ENCODE measurements around the gene FAM181A.

GRCh38 chr14:93880021-93880820 lies 46.9 kb upstream of the FAM181A start:
- TF ChIP-seq, protein P1, sequence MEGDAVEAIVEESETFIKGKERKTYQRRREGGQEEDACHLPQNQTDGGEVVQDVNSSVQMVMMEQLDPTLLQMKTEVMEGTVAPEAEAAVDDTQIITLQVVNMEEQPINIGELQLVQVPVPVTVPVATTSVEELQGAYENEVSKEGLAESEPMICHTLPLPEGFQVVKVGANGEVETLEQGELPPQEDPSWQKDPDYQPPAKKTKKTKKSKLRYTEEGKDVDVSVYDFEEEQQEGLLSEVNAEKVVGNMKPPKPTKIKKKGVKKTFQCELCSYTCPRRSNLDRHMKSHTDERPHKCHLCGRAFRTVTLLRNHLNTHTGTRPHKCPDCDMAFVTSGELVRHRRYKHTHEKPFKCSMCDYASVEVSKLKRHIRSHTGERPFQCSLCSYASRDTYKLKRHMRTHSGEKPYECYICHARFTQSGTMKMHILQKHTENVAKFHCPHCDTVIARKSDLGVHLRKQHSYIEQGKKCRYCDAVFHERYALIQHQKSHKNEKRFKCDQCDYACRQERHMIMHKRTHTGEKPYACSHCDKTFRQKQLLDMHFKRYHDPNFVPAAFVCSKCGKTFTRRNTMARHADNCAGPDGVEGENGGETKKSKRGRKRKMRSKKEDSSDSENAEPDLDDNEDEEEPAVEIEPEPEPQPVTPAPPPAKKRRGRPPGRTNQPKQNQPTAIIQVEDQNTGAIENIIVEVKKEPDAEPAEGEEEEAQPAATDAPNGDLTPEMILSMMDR (IDR thresholded peaks at IDR 0.05): no peak
- no peak for TF ChIP-seq POLR2A (IDR thresholded peaks at IDR 0.05)

Data from lower leg skin (tissue), 3 donors.